Measurements from ENCODE around the gene TMPRSS13. TPM values are rescaled to one million over a fixed set of nuclear protein-coding genes. Genes with fewer than 3 reads are reported as not detected.

The TMPRSS13 gene
- total and polyA plus RNA-seq, 4 donors: 0.45 to 1.0 (median 0.54) TPM; not detected in 1

- 78 to 92% methylated on average over 2 of the region's 2 CpGs for WGBS, 2 donors
- H3K4me1 ChIP-seq (ENCODE audit: control insufficient read depth in 1 of 2, insufficient read depth in 2 of 2, low read length in 2 of 2): no peaks in the 10 kb centered on the region
- H3K27ac ChIP-seq (ENCODE audit: low read depth in 1 of 2, low read length in 2 of 2): no peak overlapping the region
- no peaks in the 10 kb centered on the region for H3K9me3 ChIP-seq (ENCODE audit: control insufficient read depth, low read length)
- DNase-seq: peak in 1 of 2 donors; percentile 44
- no peaks in the 10 kb centered on the region for H3K36me3 ChIP-seq (ENCODE audit: control insufficient read depth in 1 of 2, insufficient read depth in 2 of 2, low read length in 1 of 2)
- intact Hi-C loops (cut with DNase I): no loop called here
- H3K27me3 ChIP-seq (ENCODE audit: control insufficient read depth in 1 of 2, insufficient read depth in 2 of 2, low read length in 1 of 2): no peaks in the 10 kb centered on the region
- no peak for ATAC-seq (ENCODE audit: low FRiP score)
- no peak overlapping the region for H3K4me3 ChIP-seq (ENCODE audit: low read length in 2 of 2)
These were observed 7.7 kb downstream of the TMPRSS13 start for GRCh38 chr11:117921456-117921855.

GRCh38 chr11:117919781-117920221, 9.4 kb downstream of the TMPRSS13 start:
- peak in 1 of 2 donors; percentile 66 for DNase-seq
- 85 to 88% methylated on average over 4 of the region's 4 CpGs for whole genome bisulfite sequencing, 2 donors
- Histone ChIP-seq H3K9me3 (ENCODE audit: control insufficient read depth, low read length) (no peaks in the 10 kb centered on the region), H3K27ac (ENCODE audit: low read depth in 1 of 2, low read length in 2 of 2) (no peak overlapping the region), H3K4me3 (ENCODE audit: low read length in 2 of 2) (no peak overlapping the region), H3K4me1 (ENCODE audit: control insufficient read depth in 1 of 2, insufficient read depth in 2 of 2, low read length in 2 of 2) (no peaks in the 10 kb centered on the region), H3K27me3 (ENCODE audit: control insufficient read depth in 1 of 2, insufficient read depth in 2 of 2, low read length in 1 of 2) (no peaks in the 10 kb centered on the region), H3K36me3 (ENCODE audit: control insufficient read depth in 1 of 2, insufficient read depth in 2 of 2, low read length in 1 of 2) (no peaks in the 10 kb centered on the region)
- no peak for ATAC-seq (ENCODE audit: low FRiP score)
- intact Hi-C loops (cut with DNase I): no loop called here

- no peak overlapping the region for H3K27ac ChIP-seq (ENCODE audit: low read depth in 1 of 2, low read length in 2 of 2)
- ATAC-seq (ENCODE audit: low FRiP score) (no peak), DNase-seq (no peak)
- 36 to 43% methylated on average over 4 of the region's 4 CpGs for WGBS, 2 donors
- H3K4me3 ChIP-seq (ENCODE audit: low read length in 2 of 2): no peak overlapping the region
- no peaks in the 10 kb centered on the region for H3K36me3 ChIP-seq (ENCODE audit: control insufficient read depth in 1 of 2, insufficient read depth in 2 of 2, low read length in 1 of 2)
- no peaks in the 10 kb centered on the region for H3K27me3 ChIP-seq (ENCODE audit: control insufficient read depth in 1 of 2, insufficient read depth in 2 of 2, low read length in 1 of 2)
- intact Hi-C loops (cut with DNase I): no loop called here
- no peaks in the 10 kb centered on the region for H3K9me3 ChIP-seq (ENCODE audit: control insufficient read depth, low read length)
- no peaks in the 10 kb centered on the region for H3K4me1 ChIP-seq (ENCODE audit: control insufficient read depth in 1 of 2, insufficient read depth in 2 of 2, low read length in 2 of 2)
These were observed 9.9 kb downstream of the TMPRSS13 start for GRCh38 chr11:117919341-117919740.

- intact Hi-C loops (cut with DNase I): no loop called here
- no peak overlapping the region for H3K27ac ChIP-seq (ENCODE audit: low read depth in 1 of 2, low read length in 2 of 2)
- H3K36me3 ChIP-seq (ENCODE audit: control insufficient read depth in 1 of 2, insufficient read depth in 2 of 2, low read length in 1 of 2): no peaks in the 10 kb centered on the region
- no peaks in the 10 kb centered on the region for H3K9me3 ChIP-seq (ENCODE audit: control insufficient read depth, low read length)
- no peak for ATAC-seq (ENCODE audit: low FRiP score)
- DNase-seq: no peak
- WGBS, 2 donors: 86 to 88% methylated on average over 17 of the region's 17 CpGs
- H3K4me3 ChIP-seq (ENCODE audit: low read length in 2 of 2): no peak overlapping the region
- no peaks in the 10 kb centered on the region for H3K4me1 ChIP-seq (ENCODE audit: control insufficient read depth in 1 of 2, insufficient read depth in 2 of 2, low read length in 2 of 2)
- no peaks in the 10 kb centered on the region for H3K27me3 ChIP-seq (ENCODE audit: control insufficient read depth in 1 of 2, insufficient read depth in 2 of 2, low read length in 1 of 2)
These were observed 10.6 kb downstream of the TMPRSS13 start for GRCh38 chr11:117918366-117919255.

- H3K27me3 ChIP-seq (ENCODE audit: control insufficient read depth in 1 of 2, insufficient read depth in 2 of 2, low read length in 1 of 2): no peaks in the 10 kb centered on the region
- no peaks in the 10 kb centered on the region for H3K36me3 ChIP-seq (ENCODE audit: control insufficient read depth in 1 of 2, insufficient read depth in 2 of 2, low read length in 1 of 2)
- ATAC-seq (ENCODE audit: low FRiP score) (no peak), DNase-seq (no peak)
- no peaks in the 10 kb centered on the region for H3K9me3 ChIP-seq (ENCODE audit: control insufficient read depth, low read length)
- 92 to 94% methylated on average over 5 of the region's 5 CpGs for WGBS, 2 donors
- no peak overlapping the region for H3K27ac ChIP-seq (ENCODE audit: low read depth in 1 of 2, low read length in 2 of 2)
- intact Hi-C loops (cut with DNase I): no loop called here
- no peaks in the 10 kb centered on the region for H3K4me1 ChIP-seq (ENCODE audit: control insufficient read depth in 1 of 2, insufficient read depth in 2 of 2, low read length in 2 of 2)
- no peak overlapping the region for H3K4me3 ChIP-seq (ENCODE audit: low read length in 2 of 2)
These were observed 11.5 kb downstream of the TMPRSS13 start for GRCh38 chr11:117917591-117918151.

GRCh38 chr11:117916956-117917355, 12.2 kb downstream of the TMPRSS13 start:
- H3K27ac ChIP-seq (ENCODE audit: low read depth in 1 of 2, low read length in 2 of 2): no peak overlapping the region
- H3K27me3 ChIP-seq (ENCODE audit: control insufficient read depth in 1 of 2, insufficient read depth in 2 of 2, low read length in 1 of 2): no peaks in the 10 kb centered on the region
- DNase-seq: no peak
- 93 to 96% methylated on average over 11 of the region's 11 CpGs for WGBS, 2 donors
- H3K4me3 ChIP-seq (ENCODE audit: low read length in 2 of 2): no peak overlapping the region
- intact Hi-C loops (cut with DNase I): no loop called here
- ATAC-seq (ENCODE audit: low FRiP score): no peak
- H3K36me3 ChIP-seq (ENCODE audit: control insufficient read depth in 1 of 2, insufficient read depth in 2 of 2, low read length in 1 of 2): no peaks in the 10 kb centered on the region
- no peaks in the 10 kb centered on the region for H3K4me1 ChIP-seq (ENCODE audit: control insufficient read depth in 1 of 2, insufficient read depth in 2 of 2, low read length in 2 of 2)
- no peaks in the 10 kb centered on the region for H3K9me3 ChIP-seq (ENCODE audit: control insufficient read depth, low read length)

- H3K36me3 ChIP-seq (ENCODE audit: control insufficient read depth in 1 of 2, insufficient read depth in 2 of 2, low read length in 1 of 2): no peaks in the 10 kb centered on the region
- no peak for ATAC-seq (ENCODE audit: low FRiP score)
- no peaks in the 10 kb centered on the region for H3K9me3 ChIP-seq (ENCODE audit: control insufficient read depth, low read length)
- no peak overlapping the region for H3K27ac ChIP-seq (ENCODE audit: low read depth in 1 of 2, low read length in 2 of 2)
- no peak for DNase-seq
- no peaks in the 10 kb centered on the region for H3K27me3 ChIP-seq (ENCODE audit: control insufficient read depth in 1 of 2, insufficient read depth in 2 of 2, low read length in 1 of 2)
- WGBS, 2 donors: 81 to 83% methylated on average over 9 of the region's 9 CpGs
- intact Hi-C loops (cut with DNase I): no loop called here
- H3K4me1 ChIP-seq (ENCODE audit: control insufficient read depth in 1 of 2, insufficient read depth in 2 of 2, low read length in 2 of 2): no peaks in the 10 kb centered on the region
- no peak overlapping the region for H3K4me3 ChIP-seq (ENCODE audit: low read length in 2 of 2)
These were observed 13.4 kb downstream of the TMPRSS13 start for GRCh38 chr11:117915672-117916235.

GRCh38 chr11:117914991-117915618, 14.1 kb downstream of the TMPRSS13 start:
- Histone ChIP-seq H3K4me1 (ENCODE audit: control insufficient read depth in 1 of 2, insufficient read depth in 2 of 2, low read length in 2 of 2) (no peaks in the 10 kb centered on the region), H3K9me3 (ENCODE audit: control insufficient read depth, low read length) (no peaks in the 10 kb centered on the region), H3K4me3 (ENCODE audit: low read length in 2 of 2) (no peak overlapping the region), H3K27ac (ENCODE audit: low read depth in 1 of 2, low read length in 2 of 2) (no peak overlapping the region), H3K27me3 (ENCODE audit: control insufficient read depth in 1 of 2, insufficient read depth in 2 of 2, low read length in 1 of 2) (no peaks in the 10 kb centered on the region), H3K36me3 (ENCODE audit: control insufficient read depth in 1 of 2, insufficient read depth in 2 of 2, low read length in 1 of 2) (no peaks in the 10 kb centered on the region)
- ATAC-seq (ENCODE audit: low FRiP score) (no peak), DNase-seq (no peak)
- WGBS, 2 donors: 52 to 57% methylated on average over 10 of the region's 10 CpGs
- intact Hi-C loops (cut with DNase I): no loop called here

All from aorta (tissue), 5 donors.